ENCODE measurements around the gene CUL9. TPM values are rescaled to one million over a fixed set of nuclear protein-coding genes. Genes with fewer than 3 reads are reported as not detected.
A peak's percentile ranks its signal among the peaks of the same experiment; 100 is the strongest.

CUL9 gene
- total RNA-seq, 1 experiment from 2014 or later, result 15.2 TPM

- H4K91ac ChIP-seq (ENCODE audit: insufficient read length, low read depth, low read length), result no peak overlapping the region
- H3K9ac ChIP-seq (ENCODE audit: extremely low read depth, insufficient read length, low read length), result no peak overlapping the region
- no peak for DNase-seq
- H3K27ac ChIP-seq (ENCODE audit: insufficient read length, low read depth, low read length), result no peak overlapping the region
- no peaks in the 10 kb centered on the region for H3K27me3 ChIP-seq (ENCODE audit: insufficient read depth, low read length)
- H3K56ac ChIP-seq (ENCODE audit: insufficient read length, low read depth, low read length), result no peak overlapping the region
- H3K23me2 ChIP-seq (ENCODE audit: insufficient read length, low read depth, low read length, poor library complexity, severe bottlenecking), result no peaks in the 10 kb centered on the region
- H2BK5ac ChIP-seq (ENCODE audit: insufficient read length, low read length), result no peak overlapping the region
- no peak overlapping the region for H2AK5ac ChIP-seq (ENCODE audit: insufficient read length, low read length)
- H3K23ac ChIP-seq (ENCODE audit: insufficient read length, low read depth, low read length), result no peak overlapping the region
- H3K18ac ChIP-seq (ENCODE audit: insufficient read length, low read depth, low read length), result no peak overlapping the region
- TF ChIP-seq CTCF (conservative IDR thresholded peaks at IDR 0.05), result no peak
- H3K4me1 ChIP-seq (ENCODE audit: insufficient read depth, low read length), result peaks cover 4% of the 10 kb centered on the region; the same call in 1 of the 2 replicates
- Mint-ChIP-seq H3K4me1 (peaks cover 14 to 22% of the 10 kb centered on the region in 2 experiments), H3K27me3 (ENCODE audit: low read depth) (peaks cover 1% of the 10 kb centered on the region; the same call in 1 of the 2 replicates), H3K9me3 (no peaks in the 10 kb centered on the region; a peak in 1 of 5 replicates), H3K36me3 (ENCODE audit: insufficient read depth in 1 of 3, low read depth in 3 of 3) (no peaks in the 10 kb centered on the region; a peak in 1 of 7 replicates), H3K4me3 (0 out of 5 replicates have a peak overlapping the region, but pooled peaks of 1 of the 2 experiments have one; percentile 19), H3K27ac (peak overlapping the region; percentile 21 to 82 (median 50); a peak in 4 of 7 replicates)
- H4K8ac ChIP-seq (replicated peaks; ENCODE audit: insufficient read length, low read depth, low read length), result no peak overlapping the region
- H4K5ac ChIP-seq (ENCODE audit: insufficient read length, low read depth, low read length), result no peak overlapping the region
- no peak overlapping the region for H3K14ac ChIP-seq (ENCODE audit: insufficient read depth, low read length)
- WGBS (ENCODE audit: extremely low coverage, insufficient read length, low lambda C conversion rate), result no CpG with 5 or more reads among the region's 14 CpGs
- H2BK15ac ChIP-seq (ENCODE audit: low read depth, low read length), result no peak overlapping the region
- no peak overlapping the region for H3K4me2 ChIP-seq (ENCODE audit: insufficient read depth, insufficient read length, low read length)
- H2AFZ ChIP-seq (ENCODE audit: low read length), result no peak overlapping the region
- H3K9me3 ChIP-seq (ENCODE audit: control insufficient read depth, low read depth, low read length), result no peaks in the 10 kb centered on the region
- H3T11ph ChIP-seq (ENCODE audit: low read length), result no peak overlapping the region
- H3K79me1 ChIP-seq (ENCODE audit: insufficient read depth, low read depth, low read length, poor library complexity, severe bottlenecking), result no peaks in the 10 kb centered on the region
- no peaks in the 10 kb centered on the region for H3K79me2 ChIP-seq (ENCODE audit: insufficient read depth, low read length)
- H2BK120ac ChIP-seq (ENCODE audit: low read depth, low read length, poor library complexity, severe bottlenecking), result no peak overlapping the region
- H2BK12ac ChIP-seq (ENCODE audit: insufficient read length, low read depth, low read length), result no peak overlapping the region
- no peak overlapping the region for H3K4ac ChIP-seq (ENCODE audit: low read depth, low read length)
- H2BK20ac ChIP-seq (ENCODE audit: low read depth, low read length, poor library complexity, severe bottlenecking), result no peak overlapping the region
- H4K20me1 ChIP-seq (ENCODE audit: control insufficient read depth, insufficient read depth, insufficient read length), result no peaks in the 10 kb centered on the region
Observed at GRCh38 chr6:43262000-43262779, 80.2 kb downstream of the CUL9 start.
